BE2C (cell line): ENCODE data around the gene SLC35E2B.

Experiments
- DNase-seq: peaks from one replicate; pipeline ENCODE4 v3.0.0-alpha.2; 2020
- H3K27me3 ChIP-seq: fragments of 250-450 bp; sonication (Bioruptor Pico); 2 replicates; pipeline ENCODE4 v1.5.1; 2020; ENCODE audit warnings: mild to moderate bottlenecking
- H3K36me3 ChIP-seq: fragments of 250-450 bp; sonication (Bioruptor Pico); 2 replicates; pipeline ENCODE4 v1.5.1; 2020; ENCODE audit warnings: mild to moderate bottlenecking
- H3K4me1 ChIP-seq: fragments of 250-450 bp; sonication (Bioruptor Pico); 2 replicates; pipeline ENCODE4 v1.5.1; 2020
- H3K4me3 ChIP-seq: 2 replicates; pipeline ENCODE4 v1.5.1; 2011; ENCODE audit warnings: low read depth, low read length
- H3K9me3 ChIP-seq: fragments of 250-450 bp; sonication (Bioruptor Pico); 2 replicates; pipeline ENCODE4 v1.5.1; 2020
- TF ChIP-seq, protein P1 (sequence below): IDR thresholded peaks from 2 replicates; pipeline ENCODE4 v1.5.1; 2012; ENCODE audit warnings: mild to moderate bottlenecking, low read depth, low read length

Gene SLC35E2B

DNA sequence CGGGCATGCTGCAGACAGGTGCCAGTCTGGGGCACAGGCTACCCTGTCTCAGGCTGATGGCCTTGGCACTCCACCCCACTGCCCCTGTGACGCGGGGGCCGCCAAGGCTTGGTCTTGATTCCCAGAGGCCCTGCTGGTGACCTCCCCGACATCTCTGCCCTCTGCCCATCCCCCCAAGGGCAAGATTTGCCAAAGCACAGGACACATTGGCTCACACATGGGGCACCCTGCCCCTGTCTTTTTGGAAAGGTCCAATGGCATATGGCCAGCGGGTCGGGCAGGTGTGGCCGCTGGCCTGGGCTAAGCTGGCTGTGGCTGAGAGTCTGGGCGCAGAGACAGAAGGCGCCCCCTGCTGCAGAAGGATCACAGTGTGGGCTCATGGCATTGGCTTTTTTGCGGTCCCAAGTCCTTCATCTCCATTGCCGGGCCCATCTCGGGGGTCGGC lies 72.7 kb downstream of the SLC35E2B start:
- H3K36me3 ChIP-seq: no peaks in the 10 kb centered on the region
- no peak overlapping the region for H3K4me3 ChIP-seq
- TF ChIP-seq, protein P1, sequence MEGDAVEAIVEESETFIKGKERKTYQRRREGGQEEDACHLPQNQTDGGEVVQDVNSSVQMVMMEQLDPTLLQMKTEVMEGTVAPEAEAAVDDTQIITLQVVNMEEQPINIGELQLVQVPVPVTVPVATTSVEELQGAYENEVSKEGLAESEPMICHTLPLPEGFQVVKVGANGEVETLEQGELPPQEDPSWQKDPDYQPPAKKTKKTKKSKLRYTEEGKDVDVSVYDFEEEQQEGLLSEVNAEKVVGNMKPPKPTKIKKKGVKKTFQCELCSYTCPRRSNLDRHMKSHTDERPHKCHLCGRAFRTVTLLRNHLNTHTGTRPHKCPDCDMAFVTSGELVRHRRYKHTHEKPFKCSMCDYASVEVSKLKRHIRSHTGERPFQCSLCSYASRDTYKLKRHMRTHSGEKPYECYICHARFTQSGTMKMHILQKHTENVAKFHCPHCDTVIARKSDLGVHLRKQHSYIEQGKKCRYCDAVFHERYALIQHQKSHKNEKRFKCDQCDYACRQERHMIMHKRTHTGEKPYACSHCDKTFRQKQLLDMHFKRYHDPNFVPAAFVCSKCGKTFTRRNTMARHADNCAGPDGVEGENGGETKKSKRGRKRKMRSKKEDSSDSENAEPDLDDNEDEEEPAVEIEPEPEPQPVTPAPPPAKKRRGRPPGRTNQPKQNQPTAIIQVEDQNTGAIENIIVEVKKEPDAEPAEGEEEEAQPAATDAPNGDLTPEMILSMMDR: peak; percentile 55
- H3K9me3 ChIP-seq: no peaks in the 10 kb centered on the region
- H3K27me3 ChIP-seq: no peaks in the 10 kb centered on the region
- peak; percentile 55 for DNase-seq
- no peaks in the 10 kb centered on the region; the same call in 1 of the 2 replicates for H3K4me1 ChIP-seq

DNA sequence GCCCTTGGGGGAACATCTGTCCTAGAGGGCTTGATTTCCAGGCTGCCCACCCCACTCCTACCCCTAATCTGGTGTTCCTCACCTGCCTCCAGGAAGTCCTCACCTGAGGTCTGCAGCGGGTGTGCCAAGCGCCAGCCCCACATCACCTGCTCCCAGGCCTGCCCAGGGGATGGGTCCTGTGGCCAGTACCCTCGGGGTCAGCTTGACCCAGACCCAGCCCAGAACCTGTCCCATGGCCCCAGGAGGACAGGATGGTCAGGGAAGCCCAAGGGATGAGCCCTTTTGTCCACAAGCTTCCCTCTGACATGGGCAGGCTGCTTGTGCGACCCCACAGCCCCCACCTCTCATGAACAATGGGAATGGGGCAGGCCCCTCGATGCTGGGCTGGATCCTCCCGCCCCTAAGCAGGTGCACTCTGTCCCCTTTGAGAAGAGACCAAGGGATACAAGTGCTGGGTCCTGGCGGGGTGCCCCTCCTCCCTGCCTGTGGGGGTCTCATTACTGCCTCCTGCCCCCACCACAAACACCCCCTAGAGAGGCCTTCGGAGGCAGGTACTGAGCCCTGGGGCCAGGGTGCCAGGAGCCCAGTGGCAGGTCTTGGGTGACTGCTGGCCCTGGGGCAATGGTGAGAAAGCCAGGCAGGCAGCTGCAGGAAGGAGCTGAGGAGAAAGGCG lies 74.1 kb downstream of the SLC35E2B start:
- no peaks in the 10 kb centered on the region for H3K36me3 ChIP-seq
- TF ChIP-seq, protein P1: no peak
- no peak for DNase-seq
- H3K4me1 ChIP-seq: no peaks in the 10 kb centered on the region
- H3K9me3 ChIP-seq: no peaks in the 10 kb centered on the region
- H3K4me3 ChIP-seq: no peak overlapping the region
- no peaks in the 10 kb centered on the region for H3K27me3 ChIP-seq

DNA sequence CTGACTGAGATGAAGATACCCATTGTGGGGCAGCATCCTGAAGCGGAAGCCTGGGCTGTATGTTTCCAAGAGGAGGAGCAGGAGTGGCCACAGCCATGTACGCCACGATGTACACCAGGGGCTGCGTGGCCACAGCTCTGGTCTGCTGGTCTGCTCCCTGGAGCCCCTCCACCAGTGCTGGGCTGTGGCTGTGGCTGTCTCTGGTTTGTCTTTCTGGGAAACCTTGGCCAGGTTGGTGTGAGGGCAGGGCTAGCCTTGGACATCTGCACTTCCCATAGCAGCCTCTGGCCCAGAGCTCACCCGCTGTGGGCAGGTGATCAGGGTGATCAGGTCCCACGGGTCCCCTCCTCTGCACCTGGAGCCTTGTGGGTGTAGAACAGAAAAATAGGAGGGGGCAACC lies 74.7 kb downstream of the SLC35E2B start:
- no peak overlapping the region for H3K4me3 ChIP-seq
- H3K4me1 ChIP-seq: no peaks in the 10 kb centered on the region
- DNase-seq: no peak
- H3K9me3 ChIP-seq: no peaks in the 10 kb centered on the region
- TF ChIP-seq, protein P1: no peak
- H3K27me3 ChIP-seq: no peaks in the 10 kb centered on the region
- no peaks in the 10 kb centered on the region for H3K36me3 ChIP-seq

DNA sequence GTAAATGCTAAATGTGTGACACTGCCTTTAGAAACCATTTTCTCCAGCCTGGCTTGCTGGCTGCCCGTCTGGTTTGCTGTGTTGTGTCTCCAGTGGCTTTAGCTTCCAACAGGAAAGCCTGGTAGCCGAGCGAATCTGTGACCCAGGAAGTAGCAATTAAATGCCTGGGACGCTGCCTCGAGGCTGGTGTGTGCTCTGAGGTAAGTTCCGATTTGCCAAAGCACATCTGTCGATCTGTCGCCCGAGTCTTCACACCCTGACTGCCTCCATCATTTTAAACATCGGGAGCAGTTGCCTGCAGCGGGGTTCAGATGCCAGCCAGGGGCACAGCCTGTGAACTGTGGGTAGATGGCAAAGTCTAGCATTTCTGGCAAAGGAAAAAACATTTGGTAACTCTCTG lies 75.1 kb downstream of the SLC35E2B start:
- TF ChIP-seq, protein P1: no peak
- H3K9me3 ChIP-seq: no peaks in the 10 kb centered on the region
- no peaks in the 10 kb centered on the region for H3K36me3 ChIP-seq
- no peak for DNase-seq
- H3K27me3 ChIP-seq: no peaks in the 10 kb centered on the region
- H3K4me1 ChIP-seq: no peaks in the 10 kb centered on the region
- H3K4me3 ChIP-seq: no peak overlapping the region

DNA sequence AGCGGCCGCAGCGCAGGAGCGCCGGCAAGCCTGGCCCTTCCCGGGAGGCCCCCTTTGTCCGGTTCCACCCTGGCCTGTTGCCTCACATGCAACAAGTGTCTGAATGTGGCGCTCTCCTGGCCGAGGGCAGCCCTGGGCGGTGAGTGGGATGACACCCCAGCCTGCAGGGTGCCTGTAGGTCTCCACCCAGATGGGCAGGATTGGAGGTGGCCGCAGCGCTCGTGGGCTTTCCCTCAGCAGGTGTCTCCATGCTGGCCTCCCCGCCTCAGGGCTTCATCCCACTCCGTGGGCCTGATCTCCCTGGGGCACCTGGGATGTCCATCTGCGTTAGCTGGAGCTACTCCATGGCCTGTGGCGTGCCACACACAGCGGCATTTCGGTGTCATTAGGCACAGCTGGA lies 75.8 kb downstream of the SLC35E2B start:
- Histone ChIP-seq H3K4me1 (no peaks in the 10 kb centered on the region), H3K36me3 (no peaks in the 10 kb centered on the region), H3K27me3 (no peaks in the 10 kb centered on the region), H3K9me3 (no peaks in the 10 kb centered on the region), H3K4me3 (peak overlapping the region; percentile 74)
- TF ChIP-seq, protein P1: no peak
- DNase-seq: peak; percentile 11

DNA sequence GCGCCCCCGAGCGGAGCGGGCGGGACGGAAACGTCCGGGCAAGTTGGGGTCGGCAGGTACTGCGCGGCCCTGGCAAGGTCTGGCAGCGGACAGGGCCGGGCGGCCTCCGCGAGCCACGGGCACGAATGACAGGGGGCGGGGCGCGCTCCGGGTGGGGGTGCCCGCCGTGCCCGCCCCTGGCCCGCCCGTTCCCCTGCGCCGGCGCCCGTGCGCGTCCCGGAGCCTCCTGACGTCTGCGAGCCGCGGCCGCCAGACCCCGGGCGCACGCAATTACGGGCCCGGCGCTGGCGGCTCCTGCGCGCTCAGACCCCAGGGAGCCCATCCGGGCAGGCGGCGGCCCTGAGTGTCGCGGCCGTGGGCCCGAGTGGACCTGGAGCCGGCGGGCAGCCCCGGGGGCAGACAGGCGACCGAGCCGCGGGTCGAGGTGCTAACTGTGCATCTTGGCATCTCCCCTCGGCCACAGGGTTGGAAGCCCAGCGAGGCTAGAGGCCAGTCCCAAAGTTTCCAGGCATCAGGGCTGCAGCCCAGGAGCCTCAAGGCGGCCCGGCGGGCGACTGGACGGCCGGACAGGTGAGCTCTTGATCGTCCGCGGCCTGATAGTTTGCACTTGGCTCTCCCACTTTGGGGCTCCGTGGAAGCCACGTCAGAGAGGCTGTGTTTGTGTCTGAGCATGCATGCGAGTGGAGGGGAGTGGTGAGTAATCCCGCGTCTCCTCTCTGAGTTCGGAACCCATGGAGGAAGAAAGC lies 76.4 kb downstream of the SLC35E2B start:
- Histone ChIP-seq H3K27me3 (no peaks in the 10 kb centered on the region), H3K9me3 (no peaks in the 10 kb centered on the region), H3K4me3 (peak overlapping the region; percentile 74), H3K4me1 (no peaks in the 10 kb centered on the region), H3K36me3 (no peaks in the 10 kb centered on the region)
- TF ChIP-seq, protein P1: no peak
- DNase-seq: peak; percentile 48
